HEK293 (cell line): ENCODE results near the gene CACNA1C.

Source experiments
- KLF8 ChIP-seq: fragments of 450-650 bp; formaldehyde crosslinking; IDR thresholded peaks from 2 replicates; pipeline ENCODE4 v1.5.1; 2016; ENCODE audit warnings: missing biosample characterization, missing genetic modification characterization
- ZBTB20 ChIP-seq: fragments of 450-650 bp; formaldehyde crosslinking; IDR thresholded peaks from 2 replicates; pipeline ENCODE4 v1.5.1; 2016; ENCODE audit warnings: missing biosample characterization, missing genetic modification characterization
- ZNF121 ChIP-seq: fragments of 450-650 bp; formaldehyde crosslinking; IDR thresholded peaks from 2 replicates; pipeline ENCODE4 v1.5.1; 2016; ENCODE audit warnings: missing biosample characterization, missing genetic modification characterization
- ZNF561 ChIP-seq: fragments of 450-650 bp; IDR thresholded peaks from 2 replicates; pipeline ENCODE4 v1.5.1; 2018; ENCODE audit warnings: missing biosample characterization, missing genetic modification characterization, borderline replicate concordance

- TF ChIP-seq KLF8 (tag by site-specific recombination), result no peak
- TF ChIP-seq ZBTB20 (tag by site-specific recombination), result no peak
- no peak for TF ChIP-seq ZNF561
- no peak for TF ChIP-seq ZNF121 (tag by site-specific recombination)
These were observed 204.1 kb downstream of the CACNA1C start for GRCh38 chr12:2256915-2257314.
